Cardiac muscle cell (in vitro differentiated cells and primary cell): ENCODE data around the gene UBE2D2. TPM values are rescaled to one million over a fixed set of nuclear protein-coding genes. Genes with fewer than 3 reads are reported as not detected.

Experiments used
- DNase-seq, 2 donors: peaks; one replicate each; pipeline versions ENCODE4 v3.0.0 to v3.0.0-alpha.2; 2010 to 2017; ENCODE audit warnings: low read depth in 1 of 2, low spot score in 1 of 2
- H3K27ac ChIP-seq: fragments of 200-600 bp; sonication (generic); 2 replicates; pipeline ENCODE4 v1.5.1; 2016
- H3K27me3 ChIP-seq: fragments of 200-600 bp; sonication (generic); 2 replicates; pipeline ENCODE4 v1.6.0; 2016; ENCODE audit warnings: control low read depth
- H3K36me3 ChIP-seq: fragments of 200-600 bp; sonication (generic); 2 replicates; pipeline ENCODE4 v1.5.1; 2016; ENCODE audit warnings: control low read depth
- H3K4me1 ChIP-seq: fragments of 200-600 bp; sonication (generic); 2 replicates; pipeline ENCODE4 v1.8.1; 2017; ENCODE audit warnings: low read depth, mild to moderate bottlenecking, mixed run types
- H3K4me3 ChIP-seq: fragments of 200-600 bp; sonication (generic); 2 replicates; pipeline ENCODE4 v1.5.1; 2016; ENCODE audit warnings: mild to moderate bottlenecking
- H3K9me3 ChIP-seq: fragments of 200-600 bp; sonication (generic); 2 replicates; pipeline ENCODE4 v1.5.1; 2017; ENCODE audit warnings: low read depth, mild to moderate bottlenecking, control low read depth
- CTCF ChIP-seq: IDR thresholded peaks from 2 replicates; pipeline ENCODE4 v1.5.1; 2012; ENCODE audit warnings: low read depth, mild to moderate bottlenecking, low read length
- polyA plus RNA-seq: library from polyadenylated mRNA; unstranded; fragments of >200 nt; fragmentation: Nextera tagmentation; extraction: Ambion mirVana; gene quantifications from 2 replicates; pipeline ENCODE4 v1.2.1, GENCODE V29; 2016
- total RNA-seq: library from RNA; depleted of rRNA; stranded (reverse); fragments of >200 nt; gene quantifications from 2 replicates; pipeline ENCODE4 v1.2.3, GENCODE V29; 2016

The UBE2D2 gene
- total and polyA plus RNA-seq, 2 experiments from 2014 or later = 236 to 338 TPM

- Histone ChIP-seq H3K27ac (peak overlapping the region; percentile 45), H3K4me1 (peaks cover 44% of the 10 kb centered on the region)
- no peak for TF ChIP-seq CTCF
Measured at GRCh38 chr5:139666551-139666950, 105.4 kb downstream of the UBE2D2 start.

GRCh38 chr5:139667001-139667729 lies 106.0 kb downstream of the UBE2D2 start:
- DNase-seq = no peak
- Histone ChIP-seq H3K4me3 (no peak overlapping the region), H3K4me1 (peaks cover 47% of the 10 kb centered on the region), H3K27ac (peak overlapping the region; percentile 92), H3K9me3 (no peaks in the 10 kb centered on the region), H3K27me3 (no peaks in the 10 kb centered on the region), H3K36me3 (no peaks in the 10 kb centered on the region)
- no peak for TF ChIP-seq CTCF

More at GRCh38 chr5:139666551-139666950, 105.4 kb downstream of the UBE2D2 start:
- no peak for DNase-seq
- no peak overlapping the region for H3K4me3 ChIP-seq
- H3K36me3 ChIP-seq = no peaks in the 10 kb centered on the region
- H3K9me3 ChIP-seq = no peaks in the 10 kb centered on the region
- H3K27me3 ChIP-seq = no peaks in the 10 kb centered on the region

GRCh38 chr5:139667730-139668063 lies 106.6 kb downstream of the UBE2D2 start:
- peak overlapping the region; percentile 92 for H3K27ac ChIP-seq
- H3K9me3 ChIP-seq = no peaks in the 10 kb centered on the region
- H3K4me1 ChIP-seq = peaks cover 47% of the 10 kb centered on the region
- DNase-seq = peak in 1 of 2 donors; percentile 44
- H3K36me3 ChIP-seq = no peaks in the 10 kb centered on the region
- H3K4me3 ChIP-seq = no peak overlapping the region
- TF ChIP-seq CTCF = no peak
- no peaks in the 10 kb centered on the region for H3K27me3 ChIP-seq

GRCh38 chr5:139668064-139668880 lies 107.1 kb downstream of the UBE2D2 start:
- Histone ChIP-seq H3K9me3 (no peaks in the 10 kb centered on the region), H3K27ac (peak overlapping the region; percentile 92), H3K4me3 (no peak overlapping the region), H3K36me3 (no peaks in the 10 kb centered on the region), H3K27me3 (no peaks in the 10 kb centered on the region), H3K4me1 (peaks cover 47% of the 10 kb centered on the region)
- no peak for TF ChIP-seq CTCF
- DNase-seq = peak in 1 of 2 donors; percentile 57

GRCh38 chr5:139668924-139669661 lies 108.0 kb downstream of the UBE2D2 start:
- no peak for TF ChIP-seq CTCF
- peak overlapping the region; percentile 92 for H3K27ac ChIP-seq
- no peak for DNase-seq
- H3K36me3 ChIP-seq = no peaks in the 10 kb centered on the region
- H3K27me3 ChIP-seq = no peaks in the 10 kb centered on the region
- peaks cover 50% of the 10 kb centered on the region for H3K4me1 ChIP-seq
- H3K9me3 ChIP-seq = no peaks in the 10 kb centered on the region
- no peak overlapping the region for H3K4me3 ChIP-seq
